Ishikawa (cell line): Measurements from ENCODE around the gene TRERF1.
A peak's percentile ranks its signal among the peaks of the same experiment; 100 is the strongest.

Source experiments
- CEBPB ChIP-seq: IDR thresholded peaks from 2 replicates; pipeline ENCODE4 v1.6.1; 2012
- CREB1 ChIP-seq: IDR thresholded peaks from 2 replicates; pipeline ENCODE4 v1.6.1; 2012; ENCODE audit warnings: low read depth
- EGR1 ChIP-seq: IDR thresholded peaks from 2 replicates; pipeline ENCODE4 v1.6.1; 2012
- EP300 ChIP-seq: IDR thresholded peaks from 2 replicates; pipeline ENCODE4 v1.6.1; 2012; ENCODE audit warnings: borderline replicate concordance
- FOXM1 ChIP-seq: IDR thresholded peaks from 2 replicates; pipeline ENCODE4 v1.6.1; 2012; ENCODE audit warnings: low read depth, borderline replicate concordance
- NFIC ChIP-seq: IDR thresholded peaks from 2 replicates; pipeline ENCODE4 v1.6.1; 2012
- RAD21 ChIP-seq: IDR thresholded peaks from 2 replicates; pipeline ENCODE4 v1.6.1; 2012; ENCODE audit warnings: low read depth
- TAF1 ChIP-seq: IDR thresholded peaks from 2 replicates; pipeline ENCODE4 v1.6.1; 2012; ENCODE audit warnings: low read depth, mild to moderate bottlenecking
- TCF12 ChIP-seq: IDR thresholded peaks from 2 replicates; pipeline ENCODE4 v1.6.1; 2012; ENCODE audit warnings: low read depth
- TEAD4 ChIP-seq: IDR thresholded peaks from 2 replicates; pipeline ENCODE4 v1.6.1; 2012
- YY1 ChIP-seq: IDR thresholded peaks from 2 replicates; pipeline ENCODE4 v1.6.1; 2012; ENCODE audit warnings: low read depth
- ZBTB7A ChIP-seq: IDR thresholded peaks from 2 replicates; pipeline ENCODE4 v1.6.1; 2012; ENCODE audit warnings: low read depth
- TF ChIP-seq, protein P1 (sequence below): IDR thresholded peaks from 2 replicates; pipeline ENCODE4 v1.6.1; 2012
- TF ChIP-seq, protein P2 (sequence below): IDR thresholded peaks from 2 replicates; pipeline ENCODE4 v1.6.1; 2012
- TF ChIP-seq, protein P3 (sequence below): IDR thresholded peaks from 2 replicates; pipeline ENCODE4 v1.6.1; 2012; ENCODE audit warnings: low read depth, mild to moderate bottlenecking

The TRERF1 gene

DNA sequence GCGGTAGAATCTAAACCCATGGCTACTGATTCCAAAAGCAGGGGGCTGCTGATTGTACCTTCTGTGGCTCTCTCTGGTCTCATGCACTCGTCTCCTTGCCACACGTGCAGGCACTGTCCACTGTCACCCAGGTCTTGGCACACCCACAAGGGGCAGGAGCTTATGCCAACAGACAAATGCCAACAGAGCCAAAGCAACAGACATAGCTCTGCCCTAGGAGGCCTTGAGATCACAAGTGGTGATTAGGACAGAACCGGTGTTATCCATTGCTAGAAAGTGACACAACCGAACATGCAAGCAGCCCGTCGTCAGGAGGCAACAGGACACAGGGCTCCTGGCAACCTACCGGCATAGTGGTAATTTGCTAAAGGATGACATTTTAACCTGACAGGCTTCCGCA lies 197.2 kb downstream of the TRERF1 start:
- TF ChIP-seq CEBPB (no peak), TEAD4 (no peak), TAF1 (no peak), FOXM1 (no peak)
- TF ChIP-seq, protein P1, sequence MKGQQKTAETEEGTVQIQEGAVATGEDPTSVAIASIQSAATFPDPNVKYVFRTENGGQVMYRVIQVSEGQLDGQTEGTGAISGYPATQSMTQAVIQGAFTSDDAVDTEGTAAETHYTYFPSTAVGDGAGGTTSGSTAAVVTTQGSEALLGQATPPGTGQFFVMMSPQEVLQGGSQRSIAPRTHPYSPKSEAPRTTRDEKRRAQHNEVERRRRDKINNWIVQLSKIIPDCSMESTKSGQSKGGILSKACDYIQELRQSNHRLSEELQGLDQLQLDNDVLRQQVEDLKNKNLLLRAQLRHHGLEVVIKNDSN, result no peak

DNA sequence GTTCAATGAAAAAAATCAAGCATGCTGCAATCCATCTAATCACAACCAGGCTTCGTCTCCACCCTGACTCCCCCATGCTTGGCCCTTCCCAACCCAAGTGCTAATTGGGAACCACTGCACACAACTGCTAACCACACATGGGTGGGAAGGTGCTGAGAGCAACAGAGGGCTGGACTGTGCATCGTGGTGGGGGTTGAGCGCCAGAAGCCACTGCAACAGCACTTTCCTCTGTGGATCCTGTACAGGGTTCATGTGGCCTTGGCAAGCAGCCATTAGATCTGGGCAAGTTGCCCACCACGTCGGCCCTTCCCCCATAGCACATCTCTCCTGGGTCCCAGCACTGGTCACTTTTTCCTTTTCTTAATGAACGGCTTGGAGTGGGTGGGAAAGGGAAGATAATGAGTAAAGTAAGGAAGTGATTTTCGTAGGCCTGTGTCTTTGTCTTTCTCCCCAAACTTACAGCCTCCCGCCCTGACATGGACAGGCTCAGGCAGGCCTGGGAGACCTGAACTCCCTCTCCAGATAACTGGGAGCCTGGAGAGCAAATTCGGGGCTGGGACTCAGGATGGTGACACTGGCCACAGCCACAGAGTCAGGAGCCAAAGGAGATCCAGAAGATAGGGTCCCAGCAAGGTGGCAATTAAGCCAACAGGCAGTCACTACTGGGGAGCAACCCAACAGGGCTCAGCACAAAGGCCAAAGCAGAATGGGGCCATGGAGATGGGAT lies 199.7 kb downstream of the TRERF1 start:
- TF ChIP-seq, protein P2, sequence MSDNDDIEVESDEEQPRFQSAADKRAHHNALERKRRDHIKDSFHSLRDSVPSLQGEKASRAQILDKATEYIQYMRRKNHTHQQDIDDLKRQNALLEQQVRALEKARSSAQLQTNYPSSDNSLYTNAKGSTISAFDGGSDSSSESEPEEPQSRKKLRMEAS, result peak; percentile 47; the same call in 1 of the 2 replicates
- TF ChIP-seq RAD21 (no peak), YY1 (no peak), NFIC (peak; percentile 87)

DNA sequence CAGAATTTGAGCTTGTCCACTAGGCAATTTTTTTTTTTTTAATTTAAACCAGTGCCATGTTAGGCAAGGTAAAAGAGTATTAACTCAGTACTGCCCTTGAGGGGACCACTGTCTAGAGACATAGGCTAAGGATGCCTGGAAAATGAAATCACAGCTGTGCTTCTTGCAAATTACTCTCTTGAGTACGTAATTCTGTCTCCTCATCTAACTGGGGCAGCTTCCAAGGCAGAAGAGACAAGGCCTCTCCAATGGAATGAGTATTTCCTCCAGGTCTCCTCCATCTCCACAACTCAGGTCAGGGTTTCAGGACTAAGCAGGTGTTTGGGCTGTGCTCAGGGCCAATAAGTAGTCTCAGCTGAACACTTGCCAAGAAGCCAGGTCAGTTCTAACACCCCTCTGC lies 200.2 kb downstream of the TRERF1 start:
- no peak for TF ChIP-seq TCF12
- no peak for TF ChIP-seq ZBTB7A
- TF ChIP-seq FOXM1, result no peak
- TF ChIP-seq, protein P2, result no peak
- TF ChIP-seq TAF1, result no peak

DNA sequence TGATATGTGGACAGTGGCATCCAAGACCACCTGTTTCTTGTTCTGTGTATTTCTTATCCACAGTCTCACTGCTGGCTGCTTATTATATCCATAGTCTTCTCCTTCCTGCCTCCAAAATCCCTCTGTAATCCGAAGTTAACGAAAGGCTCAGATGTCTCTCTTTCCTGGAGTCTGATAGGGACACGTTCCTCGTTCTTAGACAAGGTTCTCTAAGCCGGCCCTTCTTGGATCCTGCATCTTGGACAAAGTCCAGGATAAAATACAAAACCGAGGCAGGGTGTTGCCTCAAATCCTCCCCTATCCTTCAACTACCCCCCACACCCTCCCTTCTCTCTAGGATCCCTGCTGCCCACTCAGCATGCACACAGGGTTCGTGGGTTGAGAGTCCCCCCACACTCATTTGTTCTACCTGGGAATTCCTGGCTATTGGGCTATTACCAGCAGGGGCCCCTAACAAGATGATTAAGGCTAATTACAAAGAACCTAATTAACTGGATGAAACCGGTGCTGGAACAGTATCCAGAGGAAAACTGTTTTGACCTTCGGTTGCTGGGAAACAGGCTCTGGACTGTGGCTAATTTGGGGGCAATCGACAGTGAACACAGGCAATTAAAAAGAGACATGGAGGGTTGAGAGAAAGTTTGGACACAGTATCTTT lies 201.3 kb downstream of the TRERF1 start:
- TF ChIP-seq TAF1, result no peak
- TF ChIP-seq EGR1, result no peak
- TF ChIP-seq TEAD4, result no peak

DNA sequence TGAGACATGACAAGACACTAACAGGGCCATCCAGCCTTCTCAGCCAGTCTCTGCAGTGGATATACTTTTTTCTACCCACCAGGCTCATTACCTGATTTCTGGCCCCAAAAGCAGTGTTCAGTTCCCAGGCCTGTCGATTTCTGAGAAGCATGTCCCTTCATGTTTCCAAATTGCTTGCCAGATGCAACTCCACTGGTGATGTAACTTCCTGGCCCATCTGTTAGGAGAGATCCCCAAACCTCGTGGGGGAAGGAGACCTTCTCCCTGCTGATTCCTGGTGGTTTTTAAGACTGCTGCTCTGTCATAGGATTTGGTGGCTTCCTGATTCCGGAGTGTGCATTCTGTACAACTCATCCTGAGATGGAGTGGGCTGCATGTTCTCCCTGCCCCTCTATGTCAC lies 202.4 kb downstream of the TRERF1 start:
- TF ChIP-seq, protein P2, result no peak
- TF ChIP-seq EP300 (no peak), TEAD4 (no peak), NFIC (no peak), EGR1 (no peak), TCF12 (no peak), CEBPB (no peak), FOXM1 (no peak)
- TF ChIP-seq, protein P1, result no peak
- TF ChIP-seq, protein P3, sequence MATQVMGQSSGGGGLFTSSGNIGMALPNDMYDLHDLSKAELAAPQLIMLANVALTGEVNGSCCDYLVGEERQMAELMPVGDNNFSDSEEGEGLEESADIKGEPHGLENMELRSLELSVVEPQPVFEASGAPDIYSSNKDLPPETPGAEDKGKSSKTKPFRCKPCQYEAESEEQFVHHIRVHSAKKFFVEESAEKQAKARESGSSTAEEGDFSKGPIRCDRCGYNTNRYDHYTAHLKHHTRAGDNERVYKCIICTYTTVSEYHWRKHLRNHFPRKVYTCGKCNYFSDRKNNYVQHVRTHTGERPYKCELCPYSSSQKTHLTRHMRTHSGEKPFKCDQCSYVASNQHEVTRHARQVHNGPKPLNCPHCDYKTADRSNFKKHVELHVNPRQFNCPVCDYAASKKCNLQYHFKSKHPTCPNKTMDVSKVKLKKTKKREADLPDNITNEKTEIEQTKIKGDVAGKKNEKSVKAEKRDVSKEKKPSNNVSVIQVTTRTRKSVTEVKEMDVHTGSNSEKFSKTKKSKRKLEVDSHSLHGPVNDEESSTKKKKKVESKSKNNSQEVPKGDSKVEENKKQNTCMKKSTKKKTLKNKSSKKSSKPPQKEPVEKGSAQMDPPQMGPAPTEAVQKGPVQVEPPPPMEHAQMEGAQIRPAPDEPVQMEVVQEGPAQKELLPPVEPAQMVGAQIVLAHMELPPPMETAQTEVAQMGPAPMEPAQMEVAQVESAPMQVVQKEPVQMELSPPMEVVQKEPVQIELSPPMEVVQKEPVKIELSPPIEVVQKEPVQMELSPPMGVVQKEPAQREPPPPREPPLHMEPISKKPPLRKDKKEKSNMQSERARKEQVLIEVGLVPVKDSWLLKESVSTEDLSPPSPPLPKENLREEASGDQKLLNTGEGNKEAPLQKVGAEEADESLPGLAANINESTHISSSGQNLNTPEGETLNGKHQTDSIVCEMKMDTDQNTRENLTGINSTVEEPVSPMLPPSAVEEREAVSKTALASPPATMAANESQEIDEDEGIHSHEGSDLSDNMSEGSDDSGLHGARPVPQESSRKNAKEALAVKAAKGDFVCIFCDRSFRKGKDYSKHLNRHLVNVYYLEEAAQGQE, result no peak

DNA sequence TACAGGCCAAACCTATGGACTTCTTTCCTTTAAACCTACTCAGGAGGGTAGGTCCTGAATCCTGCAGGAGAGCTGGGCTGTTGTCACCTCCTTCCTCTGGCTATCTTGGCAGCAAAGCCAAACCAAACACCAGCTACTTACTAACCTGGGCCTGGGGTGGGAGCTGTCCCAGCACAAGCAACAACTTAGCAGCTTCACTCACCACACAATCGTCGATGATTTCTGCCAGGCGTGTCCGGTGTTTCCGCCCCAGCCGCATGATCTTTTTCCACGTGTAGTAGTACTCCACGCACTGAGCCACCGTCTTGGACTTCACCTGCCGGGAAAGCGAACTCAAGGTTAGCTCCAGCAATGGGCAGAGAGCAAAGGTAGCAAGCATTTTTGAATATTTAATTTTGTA lies 208.7 kb downstream of the TRERF1 start:
- TF ChIP-seq, protein P3, result no peak
- TF ChIP-seq EGR1 (no peak), TCF12 (no peak), YY1 (no peak), ZBTB7A (no peak), CREB1 (no peak), NFIC (no peak), CEBPB (no peak), TAF1 (no peak), FOXM1 (no peak), EP300 (no peak)
- TF ChIP-seq, protein P2, result no peak
